GM18870 (cell line): ENCODE data around the gene COL10A1.

Experiments used
- ATAC-seq: cut with Tn5 transposase; IDR thresholded peaks from one replicate; pipeline ENCODE4 v1.9.1; 2021; ENCODE audit warnings: moderate library complexity; ENCODE audit not compliant: unreplicated experiment

COL10A1 gene

DNA sequence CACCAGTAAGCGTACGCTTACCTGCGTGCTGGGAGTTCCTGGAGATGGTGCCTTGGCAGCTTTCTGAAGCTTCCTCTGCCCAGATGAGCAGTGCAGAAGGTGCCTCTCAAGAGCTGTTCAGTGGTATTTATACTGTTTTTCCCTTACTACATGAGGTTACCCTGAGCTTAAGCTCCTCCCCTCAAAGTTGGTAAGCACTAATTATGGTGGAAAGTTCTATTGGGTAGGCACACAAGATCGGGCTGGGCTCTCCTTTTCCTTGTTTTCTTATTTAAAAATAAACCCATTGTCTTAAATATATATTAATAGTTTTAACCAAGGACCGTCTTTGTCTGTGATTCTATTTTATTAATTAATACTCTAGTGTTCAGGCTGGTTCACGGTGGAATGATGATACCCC is at the start of gene COL10A1:
COL10A1 (minus strand) TSS at position 101 of the 400 bp plus-strand sequence. CDS start 640 bp downstream, outside the sequence.
- no peak for ATAC-seq

DNA sequence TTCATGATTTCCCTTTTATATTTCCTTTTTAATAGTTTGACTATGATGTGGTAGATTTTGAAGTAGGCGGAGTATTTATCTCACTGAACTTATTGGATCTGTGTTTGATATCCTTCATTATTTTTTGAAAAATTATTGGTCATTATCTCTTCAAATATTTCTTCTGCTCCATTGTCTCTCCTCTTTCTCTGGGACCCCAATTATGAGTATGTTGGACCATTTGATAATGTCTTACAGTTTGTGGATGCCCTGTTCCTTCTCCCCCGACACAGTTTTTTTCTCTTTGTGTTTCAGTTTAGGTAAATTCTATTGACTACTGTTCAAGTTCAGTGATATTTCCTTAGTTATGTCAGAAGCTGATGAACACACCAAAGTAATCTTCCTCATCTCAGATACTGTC is 49.4 kb upstream of the COL10A1 start:
- ATAC-seq, result no peak

DNA sequence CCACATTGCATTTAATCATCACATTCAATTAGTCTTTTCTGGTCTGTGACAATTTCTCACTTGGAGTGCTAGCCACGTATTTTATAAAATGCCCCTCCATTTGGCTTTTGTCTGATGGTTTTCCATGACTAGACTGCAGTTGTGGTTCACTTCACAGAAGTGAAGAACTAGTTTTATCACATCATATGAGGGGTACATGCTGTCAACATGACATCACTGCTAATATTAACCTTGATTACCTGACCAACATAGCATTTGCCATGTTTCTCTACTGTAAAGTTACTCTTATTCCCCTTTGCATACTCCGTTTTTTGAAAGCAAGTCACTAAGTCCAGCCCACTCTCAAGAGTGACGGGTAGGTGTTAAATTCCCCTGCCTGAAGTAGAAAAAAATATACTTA is 48.0 kb upstream of the COL10A1 start:
- ATAC-seq, result no peak

DNA sequence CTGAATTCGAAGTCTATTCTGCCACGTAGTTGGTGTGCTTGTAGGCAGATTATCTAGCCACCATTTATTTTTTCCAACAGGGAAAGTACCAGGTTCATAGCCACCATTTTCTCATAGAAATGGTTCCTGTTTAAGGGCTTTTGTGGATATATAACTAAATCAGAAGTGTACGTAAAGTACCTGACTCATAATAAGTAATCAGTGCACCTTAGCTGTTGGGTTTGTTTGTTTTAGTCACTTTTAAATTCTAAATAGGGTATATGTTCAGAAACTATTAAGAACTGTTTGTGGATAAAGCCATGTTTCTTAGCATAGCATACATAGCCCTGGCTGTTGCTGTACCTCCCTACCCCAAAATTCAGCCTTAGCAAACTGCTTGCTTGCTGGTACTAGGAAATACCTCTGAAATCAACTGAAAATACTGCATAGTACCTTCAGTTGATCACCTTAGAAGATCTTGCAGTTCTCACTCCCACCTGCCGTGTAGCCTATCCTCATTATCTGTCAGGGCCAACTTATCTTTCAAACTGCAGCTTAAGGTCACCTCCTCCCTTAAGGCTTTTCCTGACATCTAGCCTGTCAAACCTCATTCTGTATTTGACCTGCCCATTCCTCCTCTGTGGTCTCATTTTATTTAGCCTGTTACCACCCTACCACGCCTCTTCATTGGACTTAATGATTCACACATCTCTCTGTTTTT is 44.6 kb upstream of the COL10A1 start:
- no peak for ATAC-seq

DNA sequence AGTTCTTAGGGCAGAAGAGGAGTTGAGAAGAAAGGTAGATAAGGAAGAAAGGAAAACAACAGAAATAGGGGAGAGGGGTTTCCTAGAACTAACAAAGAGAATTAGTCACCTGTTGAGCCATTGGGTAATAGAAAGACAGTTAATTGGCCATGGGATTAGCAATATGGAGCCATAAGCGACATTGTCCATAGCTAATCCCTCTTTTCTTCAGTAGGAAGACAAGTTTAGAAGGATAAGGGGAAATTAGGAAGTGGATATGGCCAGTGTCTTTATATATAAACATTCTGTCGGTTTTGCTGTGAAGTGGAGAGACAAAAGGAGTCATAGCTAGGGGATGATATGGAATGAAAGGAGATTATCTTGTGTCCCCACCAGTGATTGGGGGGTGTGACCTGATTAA is 43.9 kb upstream of the COL10A1 start:
- ATAC-seq, result no peak

DNA sequence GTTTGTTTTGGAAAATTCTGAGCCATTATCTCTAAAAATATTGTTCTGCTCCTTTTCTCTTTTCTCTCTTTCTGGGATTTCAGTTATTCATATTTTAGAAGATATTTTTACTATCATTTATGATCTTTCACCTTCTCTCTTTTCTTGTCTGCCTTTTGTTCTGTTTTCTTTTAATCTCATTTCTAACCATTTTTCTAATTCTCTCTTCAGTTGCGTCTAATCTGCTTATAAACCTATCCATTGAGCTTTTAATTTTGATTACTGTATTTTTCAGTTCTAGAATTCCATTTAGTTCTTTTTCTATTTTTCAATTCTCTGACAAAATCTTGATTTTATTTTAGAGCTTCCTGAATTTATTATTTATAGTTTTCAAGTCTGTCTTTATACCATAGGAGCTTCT is 42.2 kb upstream of the COL10A1 start:
- ATAC-seq, result no peak

DNA sequence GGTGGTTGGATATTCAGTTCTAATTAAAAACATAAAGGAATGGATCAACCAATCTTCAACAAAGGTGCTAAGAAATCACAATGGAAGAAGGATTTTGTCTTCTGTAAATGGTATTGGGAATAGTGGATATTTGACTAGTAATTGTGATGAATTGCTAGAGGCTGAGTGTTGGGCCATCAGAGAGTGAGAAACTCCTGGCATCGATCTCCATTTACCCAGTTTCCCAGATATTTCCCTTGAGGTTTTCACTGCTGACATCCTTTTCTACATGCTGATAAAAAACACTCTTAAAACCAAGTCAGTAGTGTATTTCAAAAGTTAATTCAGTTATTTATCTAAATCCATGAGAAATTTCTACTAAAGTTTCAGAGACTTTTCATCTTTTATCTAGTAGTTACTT is 40.4 kb upstream of the COL10A1 start:
- no peak for ATAC-seq

DNA sequence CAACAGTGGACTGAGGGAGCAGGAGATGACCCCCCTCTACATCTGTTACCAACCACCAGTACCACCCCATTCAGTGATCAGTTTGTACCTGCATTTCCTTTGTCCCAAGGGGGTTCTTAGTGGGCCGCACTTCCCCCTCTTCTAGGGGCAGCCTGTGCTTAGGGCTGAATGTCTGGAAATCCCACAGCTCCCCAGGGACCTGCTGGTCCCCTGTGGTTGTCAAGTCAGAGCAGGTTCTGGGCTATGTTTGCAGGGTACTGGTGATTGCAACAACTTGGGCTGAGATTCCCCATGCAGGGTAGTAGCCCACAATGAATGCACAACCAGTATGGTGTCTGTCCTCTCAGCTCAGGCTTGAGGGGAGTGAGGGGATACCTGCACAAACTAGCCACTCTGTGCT is 39.7 kb upstream of the COL10A1 start:
- no peak for ATAC-seq

DNA sequence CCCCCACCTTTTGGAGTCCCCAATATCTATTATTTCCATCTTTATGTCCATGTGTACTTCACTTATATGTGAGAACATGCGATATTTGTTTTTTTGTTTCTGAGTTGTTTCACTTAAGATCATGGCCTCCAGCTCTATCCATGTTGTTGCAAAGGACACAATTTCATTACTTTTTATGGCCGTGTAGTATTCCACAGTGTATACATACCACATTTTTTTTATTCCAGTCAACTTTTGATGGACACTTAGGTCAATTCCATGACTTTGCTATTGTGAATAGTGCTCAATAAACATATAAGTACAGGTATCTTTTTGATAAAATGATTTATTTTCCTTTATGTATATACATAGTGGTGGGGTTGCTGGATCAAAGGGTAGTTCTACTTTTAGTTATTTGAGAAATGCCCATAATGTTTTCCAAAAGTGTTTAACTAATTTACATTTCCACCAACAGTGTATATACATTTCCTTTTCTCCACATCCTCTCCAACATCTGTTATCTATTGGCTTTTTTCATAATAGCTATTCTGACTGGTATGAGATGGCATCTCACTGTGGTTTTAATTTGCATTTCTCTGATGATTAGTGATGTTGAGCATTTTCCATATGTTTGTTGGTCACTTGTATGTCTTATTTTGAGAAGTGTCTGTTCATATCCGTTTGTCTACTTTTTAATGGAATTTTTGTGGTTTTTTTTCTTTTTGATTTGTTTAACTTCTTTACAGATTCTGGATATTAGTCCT is 34.0 kb upstream of the COL10A1 start:
- peak; percentile 83 for ATAC-seq

DNA sequence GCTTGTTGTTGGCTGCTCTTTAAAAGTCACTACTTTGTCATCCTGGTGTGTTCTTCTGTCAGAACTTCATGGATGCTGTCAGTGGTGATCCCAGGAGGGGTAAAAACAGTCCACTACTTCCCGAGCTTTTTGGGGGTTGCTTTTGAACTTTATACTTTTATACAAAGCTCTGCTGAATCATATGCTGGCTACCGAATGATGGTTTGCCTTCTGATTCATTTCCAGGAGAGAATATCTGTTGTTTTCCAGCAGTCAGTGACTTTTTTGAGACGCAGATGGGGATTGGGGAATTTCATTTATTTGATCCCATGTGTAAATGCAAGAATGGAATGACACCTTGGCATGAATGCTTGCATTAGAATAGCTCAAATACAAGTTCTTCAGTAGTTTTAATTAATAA is 32.7 kb upstream of the COL10A1 start:
- no peak for ATAC-seq

DNA sequence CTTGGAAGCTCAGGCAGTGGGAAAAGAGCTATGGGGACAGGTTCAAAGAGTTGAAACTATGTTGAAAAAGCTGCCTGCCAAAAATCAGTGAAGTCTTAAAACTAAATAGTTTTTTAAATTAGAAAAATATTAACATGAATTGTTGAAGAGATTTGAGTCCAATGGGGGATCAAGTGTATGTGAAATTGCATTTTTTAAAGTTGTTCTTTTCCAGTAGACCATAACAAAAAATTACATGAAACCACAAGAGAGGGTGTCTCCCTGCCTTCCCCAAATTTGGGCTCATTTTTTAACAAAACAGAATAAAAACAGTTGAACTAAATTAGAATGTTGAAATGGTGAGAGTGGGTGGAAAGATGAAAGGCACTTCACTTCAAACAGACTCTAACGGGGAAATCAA is 31.5 kb upstream of the COL10A1 start:
- ATAC-seq, result no peak

DNA sequence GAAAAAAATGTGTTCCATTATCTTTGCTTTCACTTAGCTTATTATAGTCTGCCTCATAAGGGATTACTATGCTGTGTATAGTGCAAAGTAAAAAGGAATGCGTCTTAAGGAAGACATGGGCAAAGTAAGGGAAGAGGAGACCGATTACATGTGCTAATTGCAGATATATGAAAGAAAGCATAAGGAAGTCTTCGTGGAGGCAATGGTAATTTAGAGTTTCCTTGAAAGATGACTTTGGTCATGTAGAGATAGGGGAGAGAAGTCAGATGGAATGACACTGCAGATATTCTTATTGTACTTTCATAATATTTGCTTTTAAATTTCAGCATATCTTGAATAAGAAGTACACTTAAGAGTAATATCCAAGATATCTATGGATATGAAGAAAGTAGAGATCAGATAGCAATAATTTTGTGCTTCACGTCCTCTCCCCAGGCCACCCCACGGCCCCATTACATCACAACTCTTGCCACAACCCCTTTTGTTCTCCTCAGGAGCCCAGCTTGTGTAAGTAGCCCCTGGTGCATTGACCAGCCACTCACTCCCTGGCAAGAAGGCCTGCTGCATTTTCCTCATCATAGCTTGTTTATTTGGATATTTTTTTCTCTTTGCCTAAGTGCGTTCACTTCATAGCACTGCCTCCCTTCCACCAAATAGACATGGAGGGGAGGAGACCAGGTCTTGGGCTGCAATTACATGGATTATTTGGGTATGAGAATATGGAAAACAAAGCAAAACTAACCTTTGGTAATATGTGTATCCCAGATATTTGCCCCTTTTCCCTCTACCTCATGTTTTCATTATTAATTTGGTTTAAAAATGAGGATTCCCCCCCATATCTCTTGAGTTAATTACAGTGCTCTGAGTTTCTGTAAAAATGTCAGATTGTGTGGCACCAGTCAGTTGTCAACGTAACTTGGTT is 30.7 kb upstream of the COL10A1 start:
- ATAC-seq, result no peak

DNA sequence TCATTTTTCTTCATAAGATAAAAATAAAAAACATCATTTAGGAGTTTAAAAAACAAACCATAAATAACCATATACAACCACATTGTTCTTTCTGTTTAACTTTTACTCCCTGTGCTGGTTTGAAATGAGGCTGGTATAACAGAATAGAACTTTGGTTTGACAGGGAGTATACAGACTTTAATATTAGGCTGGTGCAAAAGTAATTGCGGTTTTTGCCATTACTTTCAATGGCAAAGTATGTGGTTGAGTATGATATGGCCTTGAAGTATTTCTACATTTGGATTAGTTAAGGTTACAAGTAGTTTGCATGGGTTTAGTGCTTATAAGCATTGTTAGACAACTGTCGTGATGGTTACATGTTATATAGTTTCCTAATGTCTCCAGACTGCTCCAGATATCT is 29.0 kb upstream of the COL10A1 start:
- ATAC-seq, result no peak

DNA sequence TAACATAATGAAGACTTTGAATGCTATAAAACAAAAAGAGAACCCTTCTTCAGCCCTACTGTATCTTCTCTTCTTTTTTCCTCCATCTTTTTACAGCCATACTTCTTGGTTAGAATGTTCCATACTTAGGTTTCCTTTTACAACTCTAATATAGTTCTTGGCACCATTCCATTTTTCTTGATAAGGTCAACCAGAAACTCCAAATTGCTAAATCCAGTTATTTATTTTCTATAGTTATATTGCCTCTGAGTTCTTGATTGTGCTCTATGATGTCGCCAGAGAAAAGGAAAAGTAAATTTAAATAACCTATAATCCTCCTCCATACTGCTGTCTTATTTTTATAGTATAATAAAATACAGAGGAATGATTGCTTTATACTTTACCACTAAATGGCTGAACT is 26.7 kb upstream of the COL10A1 start:
- ATAC-seq, result no peak

DNA sequence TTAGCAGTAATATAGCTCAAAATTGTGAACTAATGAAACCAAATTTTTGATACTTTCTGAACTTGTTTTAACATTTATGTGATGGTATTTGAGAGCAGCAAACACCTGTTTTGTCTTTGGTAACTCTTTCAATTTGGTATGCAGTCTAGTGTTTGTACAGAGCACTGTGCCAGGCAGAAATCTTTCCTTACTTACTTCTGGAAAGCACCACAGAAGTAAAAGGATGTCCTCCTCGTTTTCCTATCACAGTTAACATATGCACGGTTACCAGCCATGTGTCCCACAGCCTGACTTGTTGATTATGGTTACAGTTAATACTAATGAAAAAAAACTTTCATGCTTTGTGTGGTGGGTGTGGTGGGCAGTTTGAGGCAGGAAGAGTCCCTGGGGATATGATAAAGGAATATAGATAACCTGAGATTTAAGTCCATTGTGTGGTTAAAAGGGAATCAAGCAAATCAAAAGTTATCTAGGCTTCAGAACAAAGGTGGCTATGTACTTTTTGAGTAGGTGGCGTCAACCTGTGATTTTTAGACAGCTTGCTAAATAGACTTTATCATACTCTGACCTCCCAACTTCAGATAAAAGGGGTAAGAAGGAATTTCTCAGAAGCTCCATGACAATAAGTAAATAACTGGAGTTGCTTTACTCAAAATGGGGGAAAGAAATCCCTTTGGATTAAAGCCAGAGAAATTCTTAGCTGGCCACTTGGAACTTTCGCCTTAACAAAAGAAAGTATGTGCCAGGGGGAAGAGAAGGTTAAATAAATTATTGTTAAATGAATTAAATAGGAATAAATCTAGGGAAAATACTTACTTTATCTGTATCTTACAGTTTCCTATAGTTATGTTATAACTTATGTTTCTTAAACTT is 20.1 kb upstream of the COL10A1 start:
- ATAC-seq, result no peak

DNA sequence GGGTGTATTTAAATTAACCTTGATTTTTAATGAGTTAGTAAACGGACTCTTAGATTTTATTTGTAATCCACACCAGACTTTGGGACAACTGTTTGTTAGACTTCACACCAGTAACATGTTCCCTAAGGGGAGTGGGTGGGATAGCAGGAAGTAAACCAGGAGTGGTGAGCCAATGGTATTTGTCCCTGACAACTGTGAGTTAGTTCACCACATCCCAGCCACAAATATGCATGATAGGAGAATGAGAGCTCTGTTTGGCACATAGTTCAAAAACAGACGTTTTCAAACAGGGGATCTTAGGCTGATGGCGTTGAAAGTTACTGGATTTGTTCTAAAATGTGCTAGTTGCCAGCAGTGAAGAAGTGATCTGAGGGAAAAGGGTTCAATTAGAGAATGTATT is 18.7 kb upstream of the COL10A1 start:
- no peak for ATAC-seq

DNA sequence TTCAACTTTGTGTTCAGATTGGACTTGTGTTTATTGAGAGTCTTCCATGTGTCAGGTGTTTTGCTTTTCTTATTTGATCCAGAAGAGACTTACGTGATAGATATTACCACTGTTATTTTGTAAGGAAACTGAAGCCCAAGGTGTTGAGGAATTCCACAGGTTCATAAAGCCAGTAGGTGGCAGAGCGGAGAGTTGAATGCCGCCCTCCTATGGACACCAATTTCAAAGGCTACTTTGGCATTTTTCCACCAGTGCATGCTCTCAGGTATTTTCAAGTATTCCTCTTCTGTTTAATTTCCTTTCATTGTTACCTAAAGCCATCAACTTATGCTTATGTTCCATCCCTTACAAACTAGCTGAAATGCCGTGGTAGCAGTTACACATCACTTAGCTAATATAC is 14.0 kb upstream of the COL10A1 start:
- ATAC-seq, result no peak

DNA sequence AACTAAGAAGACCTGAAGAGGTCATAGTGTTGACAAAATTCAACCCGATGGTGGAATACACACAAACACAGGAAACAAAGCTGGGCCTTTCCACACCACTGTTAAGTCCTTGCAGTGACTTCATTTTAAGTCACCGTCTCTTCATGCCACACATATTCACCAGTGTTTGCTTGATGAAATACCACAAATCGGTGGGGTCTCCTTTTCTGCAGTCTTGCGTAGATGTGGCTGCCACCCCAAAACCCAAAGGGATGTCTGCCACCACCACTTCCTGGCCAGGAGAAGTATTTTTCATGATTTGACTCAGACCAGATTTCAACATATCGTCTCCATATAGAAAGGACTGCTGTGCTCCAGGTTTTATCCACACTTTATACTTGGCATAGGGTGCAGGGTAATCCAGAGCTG is 11.0 kb upstream of the COL10A1 start:
- no peak for ATAC-seq

DNA sequence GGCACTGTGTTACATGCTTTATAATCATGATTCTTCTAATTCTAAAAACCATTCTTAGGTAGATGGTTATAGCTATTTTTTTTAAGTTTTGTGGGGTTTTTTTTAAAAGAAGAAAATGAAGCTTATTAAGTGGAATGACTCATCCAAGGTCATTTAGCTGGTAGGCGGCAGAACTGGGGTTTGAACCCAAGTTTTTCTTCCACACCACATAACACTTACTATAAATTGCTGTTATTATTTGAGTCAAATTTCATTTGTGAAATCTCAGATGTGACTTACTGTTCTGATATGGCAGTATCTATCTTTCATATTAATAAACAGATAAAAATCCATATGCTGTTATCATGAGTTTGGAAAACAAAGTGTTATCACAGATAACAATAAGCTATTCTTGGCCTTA is 10.4 kb upstream of the COL10A1 start:
- ATAC-seq, result no peak

DNA sequence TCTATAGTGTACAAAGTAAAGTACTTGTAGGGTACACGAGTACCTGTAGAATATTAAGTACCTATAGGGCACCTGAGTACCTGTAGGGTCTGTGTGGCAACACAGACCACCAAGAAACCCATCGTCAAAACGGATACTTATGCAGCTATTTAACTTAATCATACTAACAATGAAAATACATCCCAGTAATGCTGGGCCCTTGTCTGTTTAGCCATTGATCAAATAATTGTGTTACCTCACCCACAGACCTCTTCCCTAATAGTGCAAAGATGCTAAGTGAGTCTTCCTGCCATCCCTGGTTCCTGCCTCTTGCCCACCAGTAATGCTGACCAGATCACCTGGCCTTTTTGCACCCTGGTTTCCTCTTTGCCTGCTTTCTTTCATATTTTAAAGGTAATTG is 7.5 kb upstream of the COL10A1 start:
- no peak for ATAC-seq
